GM20000 (cell line): Measurements from ENCODE around the gene FBXO24.
A peak's percentile ranks its signal among the peaks of the same experiment; 100 is the strongest.

ENCODE experiments used
- DNase-seq: peaks from one replicate; pipeline ENCODE4 v3.0.0; 2012; ENCODE audit warnings: low spot score
- TF ChIP-seq, protein P1 (sequence below): IDR thresholded peaks from 2 replicates; pipeline ENCODE4 v1.5.1; 2012; ENCODE audit warnings: mild to moderate bottlenecking, control low read depth; ENCODE audit errors: extremely low read depth, missing control alignments

Gene FBXO24

DNA sequence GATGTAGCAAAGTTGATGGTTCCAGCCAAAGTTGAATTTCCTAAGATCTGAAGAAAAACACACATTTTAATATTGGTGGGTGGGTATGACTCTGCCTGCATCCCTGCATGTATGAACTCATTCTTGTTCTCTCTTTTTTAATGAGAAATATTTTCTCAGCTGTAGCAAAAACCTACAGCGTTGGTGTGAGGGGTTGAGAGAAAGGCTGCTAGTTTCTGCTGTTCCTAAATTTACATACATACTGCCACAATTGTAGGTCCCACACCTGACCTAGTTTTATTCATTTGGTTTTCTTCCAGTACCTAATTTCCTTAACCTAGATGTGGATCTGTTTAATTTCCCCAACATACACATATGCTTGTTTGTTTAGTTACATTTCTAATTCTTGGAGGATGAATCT is 42.5 kb upstream of the FBXO24 start:
- TF ChIP-seq, protein P1, sequence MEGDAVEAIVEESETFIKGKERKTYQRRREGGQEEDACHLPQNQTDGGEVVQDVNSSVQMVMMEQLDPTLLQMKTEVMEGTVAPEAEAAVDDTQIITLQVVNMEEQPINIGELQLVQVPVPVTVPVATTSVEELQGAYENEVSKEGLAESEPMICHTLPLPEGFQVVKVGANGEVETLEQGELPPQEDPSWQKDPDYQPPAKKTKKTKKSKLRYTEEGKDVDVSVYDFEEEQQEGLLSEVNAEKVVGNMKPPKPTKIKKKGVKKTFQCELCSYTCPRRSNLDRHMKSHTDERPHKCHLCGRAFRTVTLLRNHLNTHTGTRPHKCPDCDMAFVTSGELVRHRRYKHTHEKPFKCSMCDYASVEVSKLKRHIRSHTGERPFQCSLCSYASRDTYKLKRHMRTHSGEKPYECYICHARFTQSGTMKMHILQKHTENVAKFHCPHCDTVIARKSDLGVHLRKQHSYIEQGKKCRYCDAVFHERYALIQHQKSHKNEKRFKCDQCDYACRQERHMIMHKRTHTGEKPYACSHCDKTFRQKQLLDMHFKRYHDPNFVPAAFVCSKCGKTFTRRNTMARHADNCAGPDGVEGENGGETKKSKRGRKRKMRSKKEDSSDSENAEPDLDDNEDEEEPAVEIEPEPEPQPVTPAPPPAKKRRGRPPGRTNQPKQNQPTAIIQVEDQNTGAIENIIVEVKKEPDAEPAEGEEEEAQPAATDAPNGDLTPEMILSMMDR = no peak
- DNase-seq = no peak

DNA sequence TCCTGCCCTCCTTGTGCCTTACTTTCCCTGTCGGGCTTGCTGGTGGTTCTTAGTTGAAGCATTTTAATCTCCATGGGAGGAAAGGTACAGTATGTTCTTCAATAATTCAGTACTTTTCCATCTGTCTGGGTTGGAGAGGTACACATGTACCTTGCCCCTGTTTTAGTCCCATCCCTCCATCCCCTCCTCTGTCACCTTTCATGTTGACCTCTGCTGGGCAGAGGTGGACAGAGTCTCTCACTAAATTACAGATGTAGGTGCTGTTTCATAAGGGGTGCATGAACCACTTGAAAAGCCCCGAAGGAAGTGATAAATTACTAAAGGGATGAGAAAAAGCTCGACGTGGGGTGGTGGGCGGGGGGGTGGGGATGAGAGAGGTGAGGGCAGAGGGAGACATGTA is 41.7 kb upstream of the FBXO24 start:
- no peak for DNase-seq

DNA sequence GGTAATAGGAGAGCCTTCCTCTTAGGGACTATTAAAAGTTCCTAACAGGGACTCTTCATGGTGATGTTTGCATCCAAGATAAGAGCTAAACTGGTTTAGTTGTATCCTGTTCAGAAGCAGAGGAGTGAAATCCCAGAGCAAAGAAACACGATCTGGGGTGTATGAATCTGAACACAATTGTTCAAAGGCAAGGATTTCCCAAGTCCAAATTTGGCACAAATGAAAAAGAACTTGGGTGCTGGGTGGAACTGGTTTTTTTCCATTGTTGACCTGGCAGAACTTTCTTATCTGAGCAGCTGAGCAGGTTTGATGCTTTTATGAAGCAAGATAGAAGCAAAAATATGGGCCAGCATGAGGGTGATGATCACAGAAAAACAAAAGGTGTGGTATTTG is 41.2 kb upstream of the FBXO24 start:
- no peak for DNase-seq
- TF ChIP-seq, protein P1 = no peak

More for the DNA sequence above, 41.7 kb upstream of the FBXO24 start:
- TF ChIP-seq, protein P1 = no peak

DNA sequence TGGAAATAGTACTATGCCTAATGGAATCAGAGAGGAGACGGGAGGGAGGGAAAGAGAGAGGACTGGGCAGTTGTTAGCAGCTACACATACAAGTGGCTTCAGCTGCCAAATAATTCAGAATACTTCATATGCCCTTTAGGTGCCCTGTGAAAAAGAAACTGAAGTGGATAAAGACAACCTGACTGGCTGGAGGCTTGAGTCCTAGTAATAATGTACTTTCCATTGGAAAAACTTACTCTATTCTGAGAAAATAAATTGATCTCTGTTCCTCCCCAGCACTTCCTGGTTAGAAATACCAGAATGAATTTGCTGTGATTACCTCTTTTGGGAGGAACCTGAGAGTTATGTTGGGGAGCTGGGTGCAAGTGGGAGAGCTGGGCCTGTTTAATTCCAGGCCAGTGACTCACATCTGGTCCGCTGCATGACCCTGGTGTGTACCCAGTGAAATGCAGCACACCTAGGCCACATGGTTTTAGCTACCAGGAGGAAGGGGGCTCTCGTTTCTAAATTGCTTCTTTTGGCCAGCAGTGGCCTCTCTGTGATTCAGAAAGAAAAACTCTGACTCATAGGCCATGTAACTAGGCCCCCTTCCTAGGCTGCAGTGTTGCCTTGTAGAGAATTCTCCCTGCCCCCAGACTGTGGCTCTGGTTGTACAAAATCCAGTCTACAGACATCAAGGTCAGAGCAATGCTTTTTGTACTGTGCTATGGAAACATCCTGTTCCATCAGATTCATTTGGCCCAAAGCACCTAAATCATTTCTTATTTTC is 40.6 kb upstream of the FBXO24 start:
- TF ChIP-seq, protein P1 = peak; percentile 0
- DNase-seq = peak; percentile 69

DNA sequence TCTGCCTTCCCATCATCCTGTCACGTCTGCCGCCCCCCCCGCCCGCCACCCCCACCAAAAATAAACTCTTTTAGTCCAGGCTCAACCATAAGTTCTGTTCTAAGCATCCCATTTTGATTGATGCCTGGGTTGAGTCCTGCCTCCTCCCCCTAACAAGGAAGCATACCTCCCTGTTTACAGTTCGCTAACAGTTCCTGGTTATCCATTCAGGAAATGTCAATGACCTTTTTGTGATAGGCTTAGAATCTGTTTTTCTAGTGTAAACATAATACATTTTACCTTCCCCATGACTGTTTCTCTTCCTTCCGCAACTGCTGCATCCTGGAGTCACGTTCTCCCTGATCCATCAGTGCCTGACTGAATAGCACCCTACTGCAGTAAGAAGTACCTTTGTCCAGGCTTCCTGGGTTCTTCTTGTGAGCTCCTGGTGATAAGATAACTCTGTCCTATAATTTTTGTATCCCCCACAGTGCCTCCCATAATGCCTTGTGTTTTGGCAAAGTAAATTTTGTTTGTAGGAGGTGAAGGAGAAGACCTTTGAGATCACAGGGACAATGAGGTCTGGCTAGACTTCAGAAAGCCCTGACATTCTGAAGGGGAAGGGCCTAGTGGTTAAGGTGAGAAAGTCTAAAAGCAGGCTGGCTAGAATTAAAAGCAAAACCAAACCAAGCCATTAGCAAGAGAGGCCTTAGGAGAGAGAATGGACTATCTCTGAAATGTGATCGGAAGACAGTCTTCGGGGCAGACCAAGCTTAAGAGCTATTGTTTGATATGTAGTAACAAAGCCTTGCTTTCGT is 39.8 kb upstream of the FBXO24 start:
- DNase-seq = peak; percentile 63
- TF ChIP-seq, protein P1 = no peak

DNA sequence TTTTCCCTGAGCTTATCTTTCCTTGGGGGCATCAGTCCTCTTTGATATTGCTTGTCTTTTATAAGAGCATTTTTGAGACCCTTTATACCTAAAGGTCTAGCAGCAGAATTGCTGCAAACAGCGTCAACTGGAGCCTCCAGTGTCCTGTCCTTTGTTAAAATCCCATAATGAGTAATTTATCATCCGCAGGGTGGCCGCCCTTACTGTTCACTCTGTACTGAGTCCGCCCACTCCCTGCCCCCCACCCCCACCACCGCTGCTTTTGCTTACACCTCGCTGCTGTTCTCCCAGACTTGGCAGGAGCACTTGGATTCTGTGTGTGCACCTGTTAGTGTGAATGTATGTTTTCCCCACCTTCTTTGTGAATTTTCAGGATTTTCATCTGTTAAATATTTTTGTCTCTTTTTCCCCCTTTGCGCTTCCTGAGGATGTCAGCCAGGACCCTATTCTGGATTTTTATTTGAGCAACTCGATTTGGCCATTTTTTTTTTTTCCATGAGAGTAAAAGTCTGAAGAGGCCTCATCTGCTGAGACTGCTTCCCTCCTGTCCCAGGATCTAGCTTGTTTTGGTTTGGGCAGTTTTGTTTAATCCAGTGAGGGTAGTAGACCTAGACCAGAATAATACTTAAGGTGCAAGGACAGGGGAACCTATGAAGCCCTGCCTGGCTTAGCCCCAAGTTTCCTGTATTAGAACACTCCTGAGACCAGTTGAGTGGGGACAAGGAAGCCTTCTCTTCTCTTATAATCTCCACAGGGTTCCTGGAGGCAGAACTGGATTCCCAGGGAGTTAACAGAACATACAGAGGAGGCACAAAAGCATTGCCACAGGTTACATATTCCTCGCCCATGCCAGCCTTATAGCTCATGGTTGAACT is 39.0 kb upstream of the FBXO24 start:
- no peak for DNase-seq
- TF ChIP-seq, protein P1 = no peak
